GM21737 (cell line): ENCODE data around the gene DMBX1.

Source experiments
- ATAC-seq: cut with Tn5 transposase; IDR thresholded peaks from one replicate; pipeline ENCODE4 v1.9.1; 2021; ENCODE audit warnings: mild to moderate bottlenecking, moderate library complexity; ENCODE audit not compliant: unreplicated experiment

DMBX1 gene

GRCh38 chr1:46522969-46523320, 33.3 kb downstream of the DMBX1 start:
- no peak for ATAC-seq

GRCh38 chr1:46523496-46524353, 34.1 kb downstream of the DMBX1 start:
- ATAC-seq, result no peak

GRCh38 chr1:46524843-46525242, 35.2 kb downstream of the DMBX1 start:
- ATAC-seq, result no peak

GRCh38 chr1:46525253-46525983, 35.8 kb downstream of the DMBX1 start:
- ATAC-seq, result no peak

- no peak for ATAC-seq
These were observed 36.5 kb downstream of the DMBX1 start for GRCh38 chr1:46526013-46526690.

- no peak for ATAC-seq
These were observed 37.2 kb downstream of the DMBX1 start for GRCh38 chr1:46526691-46527291.

- no peak for ATAC-seq
These were observed 38.0 kb downstream of the DMBX1 start for GRCh38 chr1:46527474-46528296.

GRCh38 chr1:46528297-46528955, 38.8 kb downstream of the DMBX1 start:
- ATAC-seq, result no peak

- no peak for ATAC-seq
These were observed 39.5 kb downstream of the DMBX1 start for GRCh38 chr1:46529031-46529630.

- no peak for ATAC-seq
These were observed 40.7 kb downstream of the DMBX1 start for GRCh38 chr1:46530311-46530710.

GRCh38 chr1:46530791-46531409, 41.3 kb downstream of the DMBX1 start:
- no peak for ATAC-seq

- ATAC-seq, result no peak
These were observed 42.5 kb downstream of the DMBX1 start for GRCh38 chr1:46532095-46532494.

GRCh38 chr1:46532498-46533178, 43.0 kb downstream of the DMBX1 start:
- ATAC-seq, result no peak

GRCh38 chr1:46533179-46533864, 43.7 kb downstream of the DMBX1 start:
- ATAC-seq, result no peak

- no peak for ATAC-seq
These were observed 45.4 kb downstream of the DMBX1 start for GRCh38 chr1:46535063-46535462.

- no peak for ATAC-seq
These were observed 46.9 kb downstream of the DMBX1 start for GRCh38 chr1:46536527-46536926.

GRCh38 chr1:46537651-46538050, 48.0 kb downstream of the DMBX1 start:
- ATAC-seq, result no peak

GRCh38 chr1:46538147-46538546, 48.5 kb downstream of the DMBX1 start:
- no peak for ATAC-seq
